Spinal cord (tissue), 10 donors: ENCODE measurements around the gene NOG. TPM values are rescaled to one million over a fixed set of nuclear protein-coding genes. Genes with fewer than 3 reads are reported as not detected.

Source experiments
- DNase-seq, 6 donors: peaks; one replicate each; pipeline versions ENCODE4 v3.0.0 to v3.0.0-alpha.2; 2013 to 2015; ENCODE audit warnings: low spot score in 6 of 6, low read depth in 4 of 6
- H3K27ac ChIP-seq: one replicate; pipeline ENCODE4 v1.5.1; 2013; ENCODE audit warnings: low read depth, low read length, control low read depth
- H3K27me3 ChIP-seq: one replicate; pipeline ENCODE4 v1.6.1; 2013; ENCODE audit warnings: low read length; ENCODE audit not compliant: control insufficient read depth, insufficient read depth
- H3K36me3 ChIP-seq: one replicate; pipeline ENCODE4 v1.6.1; 2013; ENCODE audit warnings: low read length; ENCODE audit not compliant: control insufficient read depth, insufficient read depth
- H3K4me1 ChIP-seq: one replicate; pipeline ENCODE4 v1.6.1; 2013; ENCODE audit warnings: low read length; ENCODE audit not compliant: control insufficient read depth, insufficient read depth
- H3K4me3 ChIP-seq: one replicate; pipeline ENCODE4 v1.5.1; 2013; ENCODE audit warnings: low read depth, low read length, control low read depth
- H3K9me3 ChIP-seq: one replicate; pipeline ENCODE4 v1.6.1; 2013; ENCODE audit warnings: low read length; ENCODE audit not compliant: control insufficient read depth, insufficient read depth
- WGBS: methylation state at CpG from one replicate; pipeline ENCODE4 v1.1.5; 2013; ENCODE audit warnings: missing lambda C conversion rate; ENCODE audit not compliant: insufficient coverage; 5-methylcytosine and 5-hydroxymethylcytosine counted together
- polyA plus RNA-seq, 2 donors: library from polyadenylated mRNA; unstranded; fragments of 120-200 nt; gene quantifications; one replicate each; pipeline ENCODE4 v1.2.1, GENCODE V29; 2013; ENCODE audit not compliant: insufficient read length in 2 of 2
- total RNA-seq, 2 donors: library from RNA; depleted of rRNA in 1 of 2; stranded (reverse); fragments of 120-200 nt in 1 of 2; fragments of >200 nt in 1 of 2; gene quantifications; one replicate each; pipeline versions ENCODE4 v1.2.3 to v1.2.4, GENCODE V29; 2013 to 2014
- donor health status: healthy.

Gene NOG
- total and polyA plus RNA-seq, 4 donors: 7.5 to 19.7 (median 11.4) TPM

GRCh38 chr17:56577190-56577842 lies 16.2 kb upstream of the NOG start:
- H3K27ac ChIP-seq: no peak overlapping the region
- peaks cover 15% of the 10 kb centered on the region for H3K4me1 ChIP-seq
- peak in 1 of 6 donors; percentile 62 for DNase-seq
- H3K9me3 ChIP-seq: no peaks in the 10 kb centered on the region
- 11% methylated on average over 1 of the region's 5 CpGs for WGBS
- no peaks in the 10 kb centered on the region for H3K36me3 ChIP-seq
- no peaks in the 10 kb centered on the region for H3K27me3 ChIP-seq
- H3K4me3 ChIP-seq: no peak overlapping the region

- H3K27me3 ChIP-seq: no peaks in the 10 kb centered on the region
- H3K9me3 ChIP-seq: no peaks in the 10 kb centered on the region
- no peaks in the 10 kb centered on the region for H3K36me3 ChIP-seq
- under 1% methylated on average over 9 of the region's 15 CpGs for WGBS
- H3K27ac ChIP-seq: no peak overlapping the region
- DNase-seq: peak in 2 of 6 donors; percentile 74 to 77
- peaks cover 15% of the 10 kb centered on the region for H3K4me1 ChIP-seq
- no peak overlapping the region for H3K4me3 ChIP-seq
Measured at GRCh38 chr17:56577843-56578204, 15.7 kb upstream of the NOG start.

DNA sequence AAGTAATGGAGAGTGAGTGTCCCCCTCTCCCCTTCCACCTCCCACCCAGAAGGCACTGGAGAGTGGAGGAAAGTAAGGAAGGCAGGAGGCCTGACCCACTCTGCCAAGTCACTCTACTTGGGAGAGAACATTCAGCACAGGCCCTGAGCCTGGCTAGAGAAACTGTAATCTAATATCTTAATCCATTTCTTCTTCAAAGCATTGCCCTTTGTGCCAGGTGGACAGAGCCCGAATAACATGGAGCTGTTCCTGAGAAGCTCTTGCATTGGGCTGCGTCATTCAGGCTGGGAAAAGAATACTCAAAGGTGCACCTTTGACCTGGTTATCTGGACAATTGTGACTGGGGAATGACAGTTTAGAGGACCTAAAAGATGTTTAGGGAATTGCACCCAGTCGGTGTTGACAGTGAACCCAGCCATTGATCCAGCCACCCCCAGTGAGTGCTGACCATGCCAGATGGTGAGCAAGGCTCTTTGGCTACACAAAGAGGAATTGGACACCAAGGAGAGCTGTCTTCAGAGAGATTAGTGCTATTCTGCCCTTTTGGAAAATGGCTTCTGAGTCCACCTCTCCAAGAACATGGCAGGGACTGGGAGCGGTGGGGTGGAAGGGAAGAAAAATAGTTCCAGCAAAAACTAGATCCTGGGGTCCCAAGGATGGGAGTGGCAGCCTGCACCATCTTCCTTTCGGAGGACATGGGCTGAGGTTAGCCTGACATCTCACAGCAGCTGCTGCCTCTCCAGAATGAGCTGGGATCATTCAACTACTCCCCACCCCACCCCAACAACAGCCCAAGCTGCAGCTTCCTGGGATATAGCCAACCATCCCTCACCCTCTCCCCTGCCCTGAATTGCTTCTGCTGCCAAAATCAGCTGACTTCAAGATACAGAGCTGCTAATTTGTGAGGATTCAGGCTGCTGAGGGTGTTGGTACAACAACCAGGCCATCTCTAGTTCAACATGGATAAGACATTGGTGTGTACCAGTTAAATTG lies 11.6 kb upstream of the NOG start:
- 67% methylated on average over 3 of the region's 5 CpGs for WGBS
- Histone ChIP-seq H3K27ac (no peak overlapping the region), H3K36me3 (no peaks in the 10 kb centered on the region), H3K9me3 (no peaks in the 10 kb centered on the region), H3K27me3 (no peaks in the 10 kb centered on the region), H3K4me1 (peaks cover 15% of the 10 kb centered on the region), H3K4me3 (no peak overlapping the region)
- DNase-seq: peak in 1 of 6 donors; percentile 48

DNA sequence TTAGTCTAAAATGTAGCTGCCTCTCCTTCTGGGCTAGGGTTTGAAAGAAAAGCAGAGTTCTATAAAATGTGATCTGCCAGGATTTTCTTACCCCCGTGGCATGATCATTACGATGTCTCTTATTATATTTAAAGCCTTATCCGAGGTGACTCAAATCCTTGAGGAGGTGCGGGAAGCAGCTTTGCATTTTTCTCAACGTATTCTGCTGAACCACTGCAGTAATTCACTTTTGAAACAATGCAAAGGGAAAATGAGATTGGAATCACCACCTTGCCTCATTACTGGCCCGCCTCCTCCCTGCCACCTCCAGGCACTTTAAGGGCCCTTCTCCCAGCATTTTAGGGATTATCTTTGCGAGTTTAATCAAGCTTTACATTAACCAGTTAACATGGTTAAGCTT lies 9.7 kb upstream of the NOG start:
- Histone ChIP-seq H3K9me3 (no peaks in the 10 kb centered on the region), H3K27me3 (peaks cover 2% of the 10 kb centered on the region), H3K36me3 (no peaks in the 10 kb centered on the region), H3K4me3 (no peak overlapping the region), H3K4me1 (peaks cover 3% of the 10 kb centered on the region), H3K27ac (no peak overlapping the region)
- DNase-seq: peak in 2 of 6 donors; percentile 8 to 15
- 83% methylated on average over 3 of the region's 7 CpGs for WGBS

DNA sequence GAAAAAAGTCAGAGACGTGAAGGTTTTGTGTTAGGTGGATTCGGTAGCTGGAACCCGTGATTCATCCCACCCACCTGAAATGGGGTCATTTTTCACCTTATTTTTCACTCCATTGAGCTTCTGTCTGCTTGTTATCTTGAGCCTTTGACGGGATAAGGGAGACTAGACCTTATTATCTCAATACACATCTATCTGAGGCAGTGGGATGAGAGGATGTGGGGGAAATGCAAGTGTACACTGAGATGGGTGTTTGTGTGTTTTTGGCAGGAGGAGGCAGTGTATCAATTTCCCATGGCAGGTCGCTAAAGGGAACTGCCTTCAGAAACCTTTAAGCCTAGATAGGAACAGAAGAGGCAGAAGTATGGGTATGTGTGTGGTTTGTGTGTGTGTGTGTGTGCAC lies 6.2 kb upstream of the NOG start:
- no peak for DNase-seq
- no peaks in the 10 kb centered on the region for H3K36me3 ChIP-seq
- H3K9me3 ChIP-seq: no peaks in the 10 kb centered on the region
- peaks cover 4% of the 10 kb centered on the region for H3K4me1 ChIP-seq
- no peak overlapping the region for H3K27ac ChIP-seq
- 80% methylated on average over 1 of the region's 5 CpGs for WGBS
- no peak overlapping the region for H3K4me3 ChIP-seq
- H3K27me3 ChIP-seq: peaks cover 4% of the 10 kb centered on the region

DNA sequence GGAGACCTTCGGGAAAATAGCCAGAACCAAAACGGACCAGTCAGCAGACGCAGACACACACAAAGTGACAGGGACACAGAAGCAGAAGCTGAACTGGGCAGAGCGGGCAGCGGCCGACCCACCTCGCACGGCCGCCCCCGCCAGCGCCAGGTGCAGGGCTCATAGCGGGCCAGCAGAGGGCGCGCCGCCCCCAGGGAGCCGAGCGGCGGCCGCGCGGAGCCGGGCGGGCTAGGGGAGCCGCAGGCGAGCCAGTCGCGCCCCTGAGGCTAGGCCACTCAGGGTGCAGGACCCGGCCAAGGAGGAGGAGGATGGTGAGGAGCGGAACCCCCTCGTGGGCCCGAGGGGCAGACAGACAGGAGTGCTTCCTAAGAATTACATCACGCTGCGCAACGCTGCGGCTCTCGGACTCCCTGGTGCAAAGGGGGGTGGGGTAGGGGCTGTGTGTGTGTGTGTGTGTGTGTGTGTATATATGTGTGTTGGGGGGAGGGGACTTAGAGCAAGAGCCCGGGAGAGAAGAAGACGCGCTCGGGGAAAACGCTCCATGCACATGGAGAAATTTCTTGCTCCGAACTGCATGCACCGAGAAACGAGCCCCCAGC lies 913 bp upstream of the NOG start:
- H3K27me3 ChIP-seq: peaks cover 7% of the 10 kb centered on the region

GRCh38 chr17:56593086-56593645 lies 333 bp upstream of the NOG start:
- H3K27me3 ChIP-seq: peaks cover 12% of the 10 kb centered on the region
- H3K36me3 ChIP-seq: no peaks in the 10 kb centered on the region
- DNase-seq: peak in 5 of 6 donors; percentile 61 to 94 (median 82)
- peak overlapping the region; percentile 46 for H3K4me3 ChIP-seq
- peaks cover 36% of the 10 kb centered on the region for H3K4me1 ChIP-seq
- H3K9me3 ChIP-seq: no peaks in the 10 kb centered on the region
- peak overlapping the region; percentile 64 for H3K27ac ChIP-seq
- under 1% methylated on average over 38 of the region's 46 CpGs for WGBS

More for the DNA sequence above, 913 bp upstream of the NOG start:
- 0% methylated on average over 39 of the region's 44 CpGs for whole genome bisulfite sequencing
- Histone ChIP-seq H3K27ac (peak overlapping the region; percentile 64), H3K36me3 (no peaks in the 10 kb centered on the region), H3K4me1 (peaks cover 30% of the 10 kb centered on the region), H3K4me3 (peak overlapping the region; percentile 46), H3K9me3 (no peaks in the 10 kb centered on the region)
- peak in 5 of 6 donors; percentile 64 to 91 (median 72) for DNase-seq

DNA sequence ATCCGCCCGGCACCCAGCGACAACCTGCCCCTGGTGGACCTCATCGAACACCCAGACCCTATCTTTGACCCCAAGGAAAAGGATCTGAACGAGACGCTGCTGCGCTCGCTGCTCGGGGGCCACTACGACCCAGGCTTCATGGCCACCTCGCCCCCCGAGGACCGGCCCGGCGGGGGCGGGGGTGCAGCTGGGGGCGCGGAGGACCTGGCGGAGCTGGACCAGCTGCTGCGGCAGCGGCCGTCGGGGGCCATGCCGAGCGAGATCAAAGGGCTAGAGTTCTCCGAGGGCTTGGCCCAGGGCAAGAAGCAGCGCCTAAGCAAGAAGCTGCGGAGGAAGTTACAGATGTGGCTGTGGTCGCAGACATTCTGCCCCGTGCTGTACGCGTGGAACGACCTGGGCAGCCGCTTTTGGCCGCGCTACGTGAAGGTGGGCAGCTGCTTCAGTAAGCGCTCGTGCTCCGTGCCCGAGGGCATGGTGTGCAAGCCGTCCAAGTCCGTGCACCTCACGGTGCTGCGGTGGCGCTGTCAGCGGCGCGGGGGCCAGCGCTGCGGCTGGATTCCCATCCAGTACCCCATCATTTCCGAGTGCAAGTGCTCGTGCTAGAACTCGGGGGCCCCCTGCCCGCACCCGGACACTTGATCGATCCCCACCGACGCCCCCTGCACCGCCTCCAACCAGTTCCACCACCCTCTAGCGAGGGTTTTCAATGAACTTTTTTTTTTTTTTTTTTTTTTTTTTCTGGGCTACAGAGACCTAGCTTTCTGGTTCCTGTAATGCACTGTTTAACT lies 1.0 kb downstream of the NOG start:
- under 1% methylated on average over 58 of the region's 61 CpGs for WGBS
- peak in 2 of 6 donors; percentile 52 to 54 for DNase-seq
- Histone ChIP-seq H3K9me3 (no peaks in the 10 kb centered on the region), H3K27me3 (peaks cover 14% of the 10 kb centered on the region), H3K27ac (peak overlapping the region; percentile 80), H3K4me3 (peak overlapping the region; percentile 44), H3K4me1 (peaks cover 40% of the 10 kb centered on the region), H3K36me3 (no peaks in the 10 kb centered on the region)

GRCh38 chr17:56595108-56595418 lies 1.6 kb downstream of the NOG start:
- H3K9me3 ChIP-seq: no peaks in the 10 kb centered on the region
- H3K27ac ChIP-seq: no peak overlapping the region
- peaks cover 40% of the 10 kb centered on the region for H3K4me1 ChIP-seq
- H3K27me3 ChIP-seq: peaks cover 14% of the 10 kb centered on the region
- H3K36me3 ChIP-seq: no peaks in the 10 kb centered on the region
- no peak for DNase-seq
- WGBS: no CpG with 5 or more reads among the region's 7 CpGs
- H3K4me3 ChIP-seq: peak overlapping the region; percentile 44
